Stimulated activated CD4-positive, alpha-beta T cell treated with anti-CD3 and anti-CD28 coated beads, Interleukin-1b, Interleukin-23, amount 100 ng/mL, for 4 hours (primary cell): ENCODE data around the gene CDK2AP2.
A peak's percentile ranks its signal among the peaks of the same experiment; 100 is the strongest.
"Not testable (repeated sequence)": the region's sequence is repeated elsewhere in the genome, so short reads cannot be mapped to it uniquely, and the experiment has no call there.

Experiments
- DNase-seq, 2 donors: peaks; one replicate each; pipeline ENCODE4 v3.0.0-alpha.2; 2020; ENCODE audit warnings: low read depth in 2 of 2

The CDK2AP2 gene

DNA sequence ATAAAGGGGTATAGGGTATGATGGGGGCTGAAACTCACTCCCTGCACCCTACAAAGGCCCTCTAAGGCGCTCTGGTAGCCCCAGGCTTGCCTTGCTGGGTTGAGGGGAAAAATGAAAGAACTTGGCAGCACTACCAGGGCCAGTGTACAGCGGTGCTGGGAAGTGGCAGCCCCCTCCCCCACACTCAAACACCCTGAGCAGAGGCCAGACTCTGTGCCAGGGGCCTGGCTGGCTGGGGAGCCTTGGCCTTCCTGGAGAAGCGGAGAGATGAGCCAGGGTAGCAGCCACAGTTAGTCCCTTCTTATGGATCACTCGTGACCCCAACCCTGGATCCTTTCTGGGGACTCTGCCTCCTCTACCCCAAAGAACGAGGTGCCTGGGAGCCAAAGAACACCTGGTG is 41.6 kb downstream of the CDK2AP2 start:
- DNase-seq = no peak

DNA sequence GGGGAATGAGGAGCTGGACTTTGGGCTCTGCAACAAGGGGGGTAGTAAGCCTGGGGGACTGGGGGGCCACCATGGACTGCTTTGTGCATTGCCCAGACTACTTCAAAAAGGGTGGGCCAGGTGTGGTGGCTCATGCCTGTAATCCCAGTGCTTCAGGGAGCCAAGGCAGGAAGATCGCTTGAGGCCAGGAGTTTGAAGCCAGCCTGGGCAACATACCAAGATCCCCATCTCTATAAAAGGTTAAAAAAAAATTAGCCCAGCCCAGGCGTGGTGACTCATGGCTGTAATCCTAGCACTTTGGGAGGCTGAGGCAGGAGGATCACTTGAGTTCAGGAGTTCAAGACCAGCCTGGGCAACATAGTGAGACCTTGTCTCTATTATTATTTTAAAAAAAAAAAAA is 42.4 kb downstream of the CDK2AP2 start:
- DNase-seq = not testable (repeated sequence)

DNA sequence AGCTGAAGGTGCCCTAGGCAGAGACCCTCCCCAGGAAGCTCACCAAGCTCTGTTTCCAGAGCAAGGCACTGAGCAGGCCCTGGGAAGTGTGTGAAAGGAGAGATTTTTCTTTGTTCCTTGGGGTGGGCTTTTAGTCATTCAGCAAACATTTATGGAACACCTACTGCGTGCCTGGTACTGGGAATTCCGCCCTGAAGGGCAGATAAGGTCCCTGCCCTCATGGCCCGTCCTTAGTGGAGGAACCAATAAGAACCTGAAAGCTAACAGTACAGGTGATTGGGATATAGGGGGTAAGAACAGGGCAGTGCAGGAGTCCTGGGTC is 42.8 kb downstream of the CDK2AP2 start:
- no peak for DNase-seq

DNA sequence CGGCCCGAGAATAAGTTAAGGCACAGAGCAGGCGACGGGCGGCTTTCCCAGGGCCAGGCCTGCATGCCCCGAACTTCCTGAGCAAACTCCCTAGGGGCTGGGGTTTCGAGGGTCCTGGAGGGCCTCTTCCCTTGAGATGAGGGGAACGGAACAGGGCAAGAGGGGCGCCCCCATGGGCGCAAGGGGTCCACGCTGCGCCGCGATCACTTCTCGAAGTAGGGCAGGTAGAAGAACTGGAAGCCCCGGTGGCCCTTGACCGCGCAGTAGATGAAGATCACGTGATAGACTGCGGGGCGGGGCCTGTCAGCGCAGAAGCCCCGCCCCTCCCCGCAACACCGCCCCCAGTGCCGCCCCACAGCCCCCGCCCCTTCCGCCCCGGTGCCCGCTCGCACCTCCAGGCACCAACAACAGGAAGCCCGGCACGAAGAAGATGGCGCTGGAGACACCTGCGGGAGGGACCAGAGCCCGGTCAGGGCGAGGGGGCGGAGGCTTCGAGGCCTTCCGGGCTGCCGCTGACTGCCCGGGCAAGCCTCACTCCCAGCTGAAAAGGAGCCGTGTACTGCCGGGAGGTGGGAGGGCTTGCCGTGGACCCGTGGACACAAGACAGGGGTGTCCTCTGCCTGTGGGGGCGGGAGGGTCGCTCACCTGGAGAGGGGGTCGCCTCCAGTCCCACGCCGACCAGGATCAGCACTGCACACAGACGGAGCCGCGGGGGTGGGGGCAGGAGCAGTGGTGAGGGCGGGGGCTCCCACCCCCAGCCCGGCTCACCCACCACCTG is 43.4 kb downstream of the CDK2AP2 start:
- DNase-seq = peak; percentile 89

DNA sequence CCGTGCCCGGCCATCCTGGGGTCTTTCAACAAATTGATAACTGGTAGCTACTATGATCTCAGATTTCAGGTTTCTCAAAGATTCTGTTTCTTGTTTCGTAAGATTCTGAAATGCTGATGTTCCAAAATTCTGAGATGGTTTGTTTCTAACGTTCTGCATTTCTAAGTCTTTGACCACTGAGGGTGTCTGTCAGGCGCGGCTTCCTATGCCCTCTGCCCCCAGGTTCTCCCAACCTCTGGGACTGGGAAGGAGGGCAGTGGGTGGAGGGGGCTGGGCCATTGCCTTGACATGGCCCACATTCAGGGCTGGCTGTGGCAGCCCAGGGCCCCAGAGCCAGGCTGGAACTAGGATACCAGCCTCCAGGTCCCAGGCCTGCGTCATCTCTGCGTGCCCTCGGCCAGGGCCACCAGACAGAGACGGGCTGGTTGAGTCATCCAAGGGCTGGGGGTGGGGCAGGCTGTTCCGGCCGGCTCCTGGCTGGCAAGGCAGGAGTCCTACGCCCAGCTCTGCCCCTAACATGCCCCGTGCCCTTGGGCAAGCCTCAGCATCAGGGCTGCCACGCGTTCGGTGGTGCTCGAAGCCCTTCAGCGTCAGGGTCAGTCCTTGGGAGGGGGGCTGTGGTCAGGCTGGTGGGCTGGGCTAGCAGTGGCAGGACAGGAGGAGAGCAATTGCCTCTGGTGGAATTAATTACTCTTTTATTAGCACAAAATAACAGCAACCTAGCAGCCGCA is 44.1 kb downstream of the CDK2AP2 start:
- DNase-seq = no peak

DNA sequence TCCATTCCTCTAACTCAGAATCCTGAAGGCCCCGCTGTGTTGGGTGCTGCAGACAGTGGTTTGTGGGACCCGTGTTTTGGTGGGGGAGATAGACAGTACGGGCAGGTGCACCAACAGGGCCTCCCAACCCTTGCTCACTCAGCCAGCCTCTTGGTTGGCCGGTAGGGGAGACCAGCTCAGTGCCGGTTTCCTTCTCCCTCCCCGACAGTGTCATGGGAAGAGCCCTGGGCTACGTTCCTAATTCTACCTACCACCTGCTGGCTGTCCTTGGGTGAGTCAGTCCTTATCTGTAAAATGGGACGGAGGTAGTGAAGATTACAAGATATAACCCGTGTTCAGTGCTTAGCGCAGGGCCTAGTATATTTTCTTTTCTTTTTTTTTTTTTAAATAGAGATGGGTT is 44.8 kb downstream of the CDK2AP2 start:
- no peak for DNase-seq

DNA sequence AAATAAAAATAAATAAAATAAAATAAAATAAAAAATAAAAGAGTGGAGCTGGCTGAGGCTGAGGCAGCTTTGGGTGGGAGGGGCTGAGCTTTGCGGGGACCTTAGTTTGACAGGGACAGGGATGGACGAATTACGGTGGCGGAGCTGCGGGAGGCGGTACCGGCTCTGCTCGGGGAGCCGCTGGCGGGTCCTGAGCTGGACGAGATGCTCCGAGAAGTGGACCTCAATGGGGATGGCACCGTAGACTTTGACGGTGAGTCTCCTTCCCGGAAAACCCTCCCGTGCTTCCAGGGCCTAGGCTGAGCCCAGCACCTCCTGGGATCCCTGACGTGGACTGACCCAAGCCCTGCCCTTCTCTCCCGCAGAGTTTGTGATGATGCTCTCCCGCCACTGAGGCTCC is 49.7 kb downstream of the CDK2AP2 start:
- DNase-seq = no peak

DNA sequence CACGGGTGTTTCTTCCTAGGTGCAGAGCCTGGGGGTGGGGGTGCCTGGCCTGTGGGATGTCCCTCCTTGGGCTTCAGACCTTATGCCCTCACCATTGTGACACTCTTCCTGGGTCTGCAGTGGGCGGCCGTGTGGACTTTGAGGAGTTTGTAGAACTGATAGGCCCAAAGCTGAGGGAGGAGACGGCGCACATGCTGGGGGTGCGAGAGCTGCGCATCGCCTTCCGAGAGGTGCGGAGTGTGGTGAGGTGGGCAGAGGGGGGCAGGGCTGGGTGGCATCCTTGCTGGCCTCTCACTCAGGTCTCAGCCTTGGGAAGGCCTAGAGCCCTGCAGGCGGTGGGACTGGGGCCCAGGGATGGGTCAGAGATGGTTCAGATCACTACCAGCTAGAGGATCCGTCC is 50.5 kb downstream of the CDK2AP2 start:
- DNase-seq = no peak
